ENCODE results near the gene POU2F1.

- TF ChIP-seq POLR2A (IDR thresholded peaks at IDR 0.05), result no peak
- TF ChIP-seq, protein P1, sequence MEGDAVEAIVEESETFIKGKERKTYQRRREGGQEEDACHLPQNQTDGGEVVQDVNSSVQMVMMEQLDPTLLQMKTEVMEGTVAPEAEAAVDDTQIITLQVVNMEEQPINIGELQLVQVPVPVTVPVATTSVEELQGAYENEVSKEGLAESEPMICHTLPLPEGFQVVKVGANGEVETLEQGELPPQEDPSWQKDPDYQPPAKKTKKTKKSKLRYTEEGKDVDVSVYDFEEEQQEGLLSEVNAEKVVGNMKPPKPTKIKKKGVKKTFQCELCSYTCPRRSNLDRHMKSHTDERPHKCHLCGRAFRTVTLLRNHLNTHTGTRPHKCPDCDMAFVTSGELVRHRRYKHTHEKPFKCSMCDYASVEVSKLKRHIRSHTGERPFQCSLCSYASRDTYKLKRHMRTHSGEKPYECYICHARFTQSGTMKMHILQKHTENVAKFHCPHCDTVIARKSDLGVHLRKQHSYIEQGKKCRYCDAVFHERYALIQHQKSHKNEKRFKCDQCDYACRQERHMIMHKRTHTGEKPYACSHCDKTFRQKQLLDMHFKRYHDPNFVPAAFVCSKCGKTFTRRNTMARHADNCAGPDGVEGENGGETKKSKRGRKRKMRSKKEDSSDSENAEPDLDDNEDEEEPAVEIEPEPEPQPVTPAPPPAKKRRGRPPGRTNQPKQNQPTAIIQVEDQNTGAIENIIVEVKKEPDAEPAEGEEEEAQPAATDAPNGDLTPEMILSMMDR (IDR thresholded peaks at IDR 0.05), result no peak
Observed at GRCh38 chr1:167453123-167453522, 232.4 kb downstream of the POU2F1 start.
